GM23248 (cell line): ENCODE data around the gene DCUN1D2. TPM values are rescaled to one million over a fixed set of nuclear protein-coding genes. Genes with fewer than 3 reads are reported as not detected.
"Not testable (repeated sequence)": the region's sequence is repeated elsewhere in the genome, so short reads cannot be mapped to it uniquely, and the experiment has no call there.

ENCODE experiments used
- DNase-seq: peaks from one replicate; pipeline ENCODE4 v3.0.0-alpha.2; 2015
- H2AFZ ChIP-seq: fragments of 200-600 bp; sonication (generic); 2 replicates; pipeline ENCODE4 v1.6.1; 2016; ENCODE audit warnings: antibody characterized with exemption
- H3F3A ChIP-seq: fragments of 200-600 bp; sonication (generic); 2 replicates; pipeline ENCODE4 v1.6.1; 2016; ENCODE audit warnings: mild to moderate bottlenecking, antibody characterized with exemption, mixed run types; ENCODE audit not compliant: insufficient read depth
- H3K27ac ChIP-seq: fragments of 200-600 bp; sonication (generic); 2 replicates; pipeline ENCODE4 v1.5.1; 2016; ENCODE audit warnings: mild to moderate bottlenecking
- H3K27me3 ChIP-seq: fragments of 200-600 bp; sonication (generic); replicated peaks from 2 replicates; pipeline ENCODE4 v1.6.1; 2016; ENCODE audit warnings: mild to moderate bottlenecking; ENCODE audit not compliant: insufficient read depth
- H3K36me3 ChIP-seq: fragments of 200-600 bp; sonication (generic); 2 replicates; pipeline ENCODE4 v1.6.1; 2016; ENCODE audit warnings: low read depth, mild to moderate bottlenecking
- H3K4me1 ChIP-seq: fragments of 200-600 bp; sonication (generic); 2 replicates; pipeline ENCODE4 v1.6.1; 2016; ENCODE audit warnings: mild to moderate bottlenecking; ENCODE audit not compliant: insufficient read depth
- H3K4me2 ChIP-seq: fragments of 200-600 bp; sonication (generic); one replicate; pipeline ENCODE4 v1.6.1; 2016; ENCODE audit warnings: mild to moderate bottlenecking; ENCODE audit not compliant: unreplicated experiment
- H3K4me3 ChIP-seq: fragments of 200-600 bp; sonication (generic); 2 replicates; pipeline ENCODE4 v1.5.1; 2016; ENCODE audit warnings: mild to moderate bottlenecking
- H3K79me2 ChIP-seq: fragments of 200-600 bp; sonication (generic); 2 replicates; pipeline ENCODE4 v1.6.1; 2016; ENCODE audit warnings: mild to moderate bottlenecking; ENCODE audit not compliant: insufficient read depth
- H3K9ac ChIP-seq: fragments of 200-600 bp; sonication (generic); 2 replicates; pipeline ENCODE4 v1.6.1; 2016; ENCODE audit warnings: mild to moderate bottlenecking
- H3K9me2 ChIP-seq: fragments of 200-600 bp; sonication (generic); 2 replicates; pipeline ENCODE4 v1.6.1; 2016; ENCODE audit warnings: mixed run types, mild to moderate bottlenecking, moderate library complexity; ENCODE audit not compliant: insufficient read depth
- H3K9me3 ChIP-seq: fragments of 200-600 bp; sonication (generic); one replicate; pipeline ENCODE4 v1.6.1; 2017; ENCODE audit warnings: low read depth
- H4K20me1 ChIP-seq: fragments of 200-600 bp; sonication (generic); 2 replicates; pipeline ENCODE4 v1.6.0; 2016; ENCODE audit not compliant: insufficient read depth
- EZH2 ChIP-seq: fragments of 200-600 bp; sonication (generic); IDR thresholded peaks from 2 replicates; pipeline ENCODE4 v1.6.1; 2018; ENCODE audit warnings: antibody characterized with exemption, mild to moderate bottlenecking; ENCODE audit not compliant: insufficient read depth, poor library complexity, severe bottlenecking
- EZH2phosphoT487 ChIP-seq: fragments of 200-600 bp; sonication (generic); IDR thresholded peaks from 2 replicates; pipeline ENCODE4 v1.6.1; 2018; ENCODE audit warnings: antibody characterized with exemption, moderate library complexity, mild to moderate bottlenecking, low read depth; ENCODE audit not compliant: insufficient read depth
- WGBS, 2 experiments: methylation state at CpG; one replicate each; pipeline ENCODE4 v1.1.6; 2015 to 2017; ENCODE audit warnings: low lambda C conversion rate in 2 of 2, low coverage in 1 of 2; ENCODE audit errors: missing lambda C conversion rate in 2 of 2; 5-methylcytosine and 5-hydroxymethylcytosine counted together
- in situ Hi-C: fragments of 300-500 bp; cut with MboI; formaldehyde crosslinking; loops from 2 replicates; pipeline ENCODE4 v1.15.0; 2020
- polyA plus RNA-seq: library from polyadenylated mRNA; unstranded; fragments of >200 nt; fragmentation: Nextera tagmentation; extraction: Ambion mirVana; gene quantifications from 2 replicates; pipeline ENCODE4 v1.2.1, GENCODE V29; 2016
- total RNA-seq: library from RNA; depleted of rRNA; stranded (reverse); fragments of >200 nt; shearing (Covaris generic); gene quantifications from 2 replicates; pipeline ENCODE4 v1.2.3, GENCODE V29; 2014

The DCUN1D2 gene
- total and polyA plus RNA-seq, 2 experiments from 2014 or later, result 7.2 to 9.9 TPM

DNA sequence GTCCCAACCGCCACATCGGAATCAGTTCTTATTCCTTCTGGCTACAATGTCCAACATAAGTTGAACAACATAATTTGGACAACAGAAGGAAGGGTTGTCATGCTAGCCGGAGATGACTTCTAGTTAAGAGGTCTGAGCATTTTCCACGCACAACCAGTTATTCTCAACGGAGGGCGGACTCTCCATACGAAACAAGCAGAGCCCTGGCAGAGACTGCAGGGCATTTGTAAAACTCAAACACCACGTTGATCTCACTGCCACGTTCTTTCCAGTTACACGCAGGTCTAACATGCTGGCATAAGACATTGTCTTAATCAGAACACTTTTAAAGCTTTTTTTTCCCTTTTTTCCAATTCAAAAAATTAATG is 38.3 kb upstream of the DCUN1D2 start:
- Histone ChIP-seq H3K27me3 (no peaks in the 10 kb centered on the region), H3K9ac (no peak overlapping the region), H3K4me1 (no peaks in the 10 kb centered on the region), H3K27ac (no peak overlapping the region), H2AFZ (no peak overlapping the region), H3K9me3 (no peaks in the 10 kb centered on the region), H3K9me2 (no peaks in the 10 kb centered on the region), H4K20me1 (no peaks in the 10 kb centered on the region; the same call in 1 of the 2 replicates), H3K36me3 (peaks cover 34% of the 10 kb centered on the region), H3F3A (peaks cover 2% of the 10 kb centered on the region; the same call in 1 of the 2 replicates), H3K79me2 (peaks cover 40% of the 10 kb centered on the region), H3K4me3 (no peak overlapping the region), H3K4me2 (no peak overlapping the region)
- 92 to 93% methylated on average over 10 of the region's 10 CpGs for WGBS, 2 experiments
- no peak for DNase-seq
- no peak for TF ChIP-seq EZH2phosphoT487
- no peak for TF ChIP-seq EZH2
- in situ Hi-C loops, result no loop called here

DNA sequence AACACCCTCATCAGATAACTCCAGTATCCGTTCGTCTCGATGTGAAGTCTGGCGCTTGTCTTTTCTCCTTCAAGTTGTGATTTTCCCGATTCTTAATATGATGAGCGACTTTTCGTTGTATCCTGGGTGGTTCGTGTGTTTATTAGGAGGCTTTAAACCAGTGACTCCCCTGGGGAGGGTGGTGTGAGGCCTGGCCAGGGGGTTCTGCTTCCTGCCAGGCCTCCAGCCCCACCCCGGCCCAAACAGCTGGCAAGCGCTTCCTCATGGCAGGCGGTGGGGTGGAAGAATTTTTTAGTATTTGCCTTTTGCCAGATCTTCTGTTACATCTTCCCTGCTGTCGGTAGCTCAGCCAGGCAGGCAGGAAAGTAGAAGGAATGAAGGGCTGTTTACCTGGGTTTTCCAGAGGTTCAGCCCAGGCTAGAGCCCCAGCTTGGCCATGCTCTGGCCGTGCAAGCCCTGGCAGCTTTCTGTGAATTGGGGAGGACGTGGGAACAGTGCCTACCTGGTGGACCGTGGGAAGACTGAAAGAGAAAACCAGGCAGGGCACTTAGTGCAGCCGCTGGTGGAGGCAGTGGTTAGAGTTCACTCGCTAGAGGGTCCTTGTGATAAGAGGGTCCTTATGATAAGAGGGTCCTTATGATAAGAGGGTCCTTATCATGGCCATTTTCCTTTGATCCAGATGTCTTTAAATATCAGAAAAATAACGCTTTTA is 37.7 kb upstream of the DCUN1D2 start:
- H3K9me2 ChIP-seq, result no peaks in the 10 kb centered on the region
- H2AFZ ChIP-seq, result no peak overlapping the region
- H4K20me1 ChIP-seq, result no peaks in the 10 kb centered on the region; the same call in 1 of the 2 replicates
- no peak for DNase-seq
- H3K4me3 ChIP-seq, result no peak overlapping the region
- H3K4me1 ChIP-seq, result no peaks in the 10 kb centered on the region
- H3F3A ChIP-seq, result peaks cover 7% of the 10 kb centered on the region; the same call in 1 of the 2 replicates
- in situ Hi-C loops, result no loop called here
- peaks cover 40% of the 10 kb centered on the region for H3K36me3 ChIP-seq
- no peak for TF ChIP-seq EZH2
- no peak for TF ChIP-seq EZH2phosphoT487
- no peak overlapping the region for H3K9ac ChIP-seq
- H3K79me2 ChIP-seq, result peaks cover 46% of the 10 kb centered on the region
- no peak overlapping the region for H3K27ac ChIP-seq
- H3K27me3 ChIP-seq, result no peaks in the 10 kb centered on the region
- WGBS, 2 experiments, result 86 to 88% methylated on average over 18 of the region's 18 CpGs
- H3K4me2 ChIP-seq, result no peak overlapping the region
- H3K9me3 ChIP-seq, result no peaks in the 10 kb centered on the region

DNA sequence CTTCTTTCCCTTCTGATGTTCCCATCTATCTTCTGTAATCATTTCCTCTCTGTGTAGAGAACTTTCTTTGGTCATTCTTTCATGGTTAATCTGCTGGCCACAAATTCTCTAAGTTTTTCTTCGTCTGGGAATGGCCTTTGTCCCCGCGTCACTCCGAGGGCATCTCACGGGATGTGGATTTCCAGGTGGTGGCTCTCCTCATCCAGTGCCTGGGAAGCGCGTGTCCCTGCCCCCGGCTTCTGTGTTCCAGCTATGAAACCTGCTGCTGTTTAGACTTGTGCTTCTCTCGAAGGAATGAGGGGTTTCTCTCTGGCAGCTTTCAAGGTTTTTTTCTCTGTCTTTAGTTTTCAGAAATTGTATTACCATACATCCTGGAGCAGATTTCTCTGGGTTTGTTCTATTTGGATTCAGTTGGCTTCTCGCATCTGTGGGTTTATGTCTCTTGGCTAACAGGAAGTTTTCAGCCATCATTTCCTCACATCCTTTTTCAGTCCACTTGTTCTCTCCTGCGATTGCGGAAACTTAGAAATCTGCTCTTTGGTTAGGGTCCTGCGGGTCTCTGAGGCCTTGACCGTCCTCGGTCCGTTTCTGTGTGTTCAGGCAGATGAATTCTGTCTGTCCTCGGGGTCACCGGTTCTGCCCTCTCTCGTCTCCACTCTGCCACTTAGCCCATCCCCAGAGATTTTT is 36.9 kb upstream of the DCUN1D2 start:
- peaks cover 7% of the 10 kb centered on the region; the same call in 1 of the 2 replicates for H3F3A ChIP-seq
- WGBS, 2 experiments, result 93% methylated on average over 19 of the region's 19 CpGs
- no peak overlapping the region for H3K9ac ChIP-seq
- no peaks in the 10 kb centered on the region for H3K9me3 ChIP-seq
- H4K20me1 ChIP-seq, result no peaks in the 10 kb centered on the region; the same call in 1 of the 2 replicates
- no peaks in the 10 kb centered on the region for H3K4me1 ChIP-seq
- H2AFZ ChIP-seq, result no peak overlapping the region
- peaks cover 47% of the 10 kb centered on the region for H3K36me3 ChIP-seq
- DNase-seq, result no peak
- H3K27ac ChIP-seq, result no peak overlapping the region
- no peaks in the 10 kb centered on the region for H3K9me2 ChIP-seq
- in situ Hi-C loops, result no loop called here
- no peak overlapping the region for H3K4me3 ChIP-seq
- no peak for TF ChIP-seq EZH2
- no peak for TF ChIP-seq EZH2phosphoT487
- H3K4me2 ChIP-seq, result no peak overlapping the region
- no peaks in the 10 kb centered on the region for H3K27me3 ChIP-seq
- H3K79me2 ChIP-seq, result peaks cover 54% of the 10 kb centered on the region

DNA sequence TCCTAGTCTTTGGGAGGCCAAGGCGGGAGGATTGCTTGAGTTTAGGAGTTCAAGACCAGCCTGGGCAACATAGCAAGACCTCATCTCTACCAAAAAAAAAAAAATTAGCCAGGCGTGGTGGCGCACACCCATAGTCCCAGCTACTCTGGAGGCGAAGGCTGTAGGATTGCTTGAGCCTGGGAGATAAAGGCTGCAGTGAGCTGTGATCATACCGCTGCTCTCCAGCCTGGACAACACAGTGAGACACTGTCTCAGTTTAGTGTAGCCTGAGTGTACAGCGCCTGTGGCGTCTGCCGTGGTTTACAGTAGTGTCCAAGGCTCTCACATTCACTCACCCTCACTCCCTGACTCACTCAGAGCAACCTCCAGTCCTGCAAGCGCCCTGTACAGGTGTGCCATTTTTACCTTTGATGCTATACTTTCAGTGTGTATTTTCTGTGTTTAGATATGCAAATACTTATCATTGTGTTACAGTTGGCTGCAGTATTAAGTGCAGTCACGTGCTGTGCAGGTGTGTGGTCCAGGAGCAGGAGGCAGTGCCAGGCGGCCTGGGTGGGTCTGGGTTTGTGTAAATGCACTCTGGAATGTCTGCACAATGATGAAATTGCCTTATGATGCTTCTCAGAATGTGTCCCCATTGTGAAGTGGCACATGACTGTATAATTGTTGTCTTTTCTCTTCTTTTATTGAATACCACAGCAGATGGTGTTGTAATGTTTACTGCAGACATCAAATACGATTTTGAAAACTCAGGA is 36.1 kb upstream of the DCUN1D2 start:
- Histone ChIP-seq H3K9me3 (no peaks in the 10 kb centered on the region), H3K27me3 (no peaks in the 10 kb centered on the region), H3K4me3 (no peak overlapping the region), H3K4me2 (no peak overlapping the region), H3K27ac (no peak overlapping the region), H3K79me2 (peaks cover 62% of the 10 kb centered on the region), H3F3A (peaks cover 7% of the 10 kb centered on the region; the same call in 1 of the 2 replicates), H3K9me2 (no peaks in the 10 kb centered on the region), H3K4me1 (no peaks in the 10 kb centered on the region), H4K20me1 (no peaks in the 10 kb centered on the region; the same call in 1 of the 2 replicates), H3K36me3 (peaks cover 52% of the 10 kb centered on the region), H3K9ac (no peak overlapping the region), H2AFZ (no peak overlapping the region)
- 89 to 94% methylated on average over 12 of the region's 12 CpGs for WGBS, 2 experiments
- no peak for DNase-seq
- TF ChIP-seq EZH2phosphoT487 (no peak), EZH2 (no peak)
- in situ Hi-C loops, result no loop called here

DNA sequence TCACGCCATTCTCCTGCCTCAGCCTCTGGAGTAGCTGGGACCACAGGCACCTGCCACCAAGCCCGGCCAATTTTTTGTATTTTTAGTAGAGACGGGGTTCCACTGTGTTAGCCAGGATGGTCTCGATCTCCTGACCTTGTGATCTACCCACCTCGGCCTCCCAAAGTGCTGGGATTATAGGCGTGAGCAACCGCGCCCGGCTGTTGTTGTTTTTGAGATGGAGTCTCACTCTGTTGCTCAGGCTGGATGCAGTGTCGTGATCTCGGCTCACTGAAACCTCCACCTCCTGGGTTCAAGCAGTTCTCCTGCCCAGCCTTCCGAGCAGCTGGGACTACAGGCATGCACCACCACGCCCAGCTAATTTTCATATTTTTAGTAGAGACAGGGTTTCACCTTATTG is 31.9 kb upstream of the DCUN1D2 start:
- H3K9me2 ChIP-seq, in situ Hi-C loops, H4K20me1 ChIP-seq, H3K9ac ChIP-seq, H2AFZ ChIP-seq, H3K4me2 ChIP-seq, H3K9me3 ChIP-seq, H3K27ac ChIP-seq, H3K4me1 ChIP-seq, H3K4me3 ChIP-seq, H3K27me3 ChIP-seq, H3F3A ChIP-seq, DNase-seq: not testable (repeated sequence)
- WGBS, 2 experiments, result 90% methylated on average over 13 of the region's 13 CpGs
- H3K79me2 ChIP-seq, result peaks cover 57% of the 10 kb centered on the region
- peaks cover 37% of the 10 kb centered on the region; the same call in 1 of the 2 replicates for H3K36me3 ChIP-seq
